ENCODE measurements around the gene DYNC1H1. TPM values are rescaled to one million over a fixed set of nuclear protein-coding genes. Genes with fewer than 3 reads are reported as not detected.
"Not testable (repeated sequence)": the region's sequence is repeated elsewhere in the genome, so short reads cannot be mapped to it uniquely, and the experiment has no call there.

Gene DYNC1H1
- total RNA-seq, 1 experiment from 2014 or later = 383 TPM

GRCh38 chr14:101958418-101959180 lies 5.8 kb upstream of the DYNC1H1 start:
- in situ Hi-C loops (cut with HindIII; ENCODE audit: low pct_unique_long_range_greater_than_20kb, low sequenced_read_pairs) = no loop called here
- no peak for DNase-seq (ENCODE audit: low read depth, low spot score)

GRCh38 chr14:101959277-101959676 lies 5.1 kb upstream of the DYNC1H1 start:
- no peak for DNase-seq (ENCODE audit: low read depth, low spot score)
- in situ Hi-C loops (cut with HindIII; ENCODE audit: low pct_unique_long_range_greater_than_20kb, low sequenced_read_pairs) = no loop called here

- DNase-seq (ENCODE audit: low read depth, low spot score) = peak; percentile 74
- in situ Hi-C loops (cut with HindIII; ENCODE audit: low pct_unique_long_range_greater_than_20kb, low sequenced_read_pairs) = no loop called here
Measured at GRCh38 chr14:101960225-101960624, 4.1 kb upstream of the DYNC1H1 start.

GRCh38 chr14:101961011-101961721 lies 3.2 kb upstream of the DYNC1H1 start:
- DNase-seq (ENCODE audit: low read depth, low spot score) = peak; percentile 89
- in situ Hi-C loops (cut with HindIII; ENCODE audit: low pct_unique_long_range_greater_than_20kb, low sequenced_read_pairs) = no loop called here

- no peak for DNase-seq (ENCODE audit: low read depth, low spot score)
- in situ Hi-C loops (cut with HindIII; ENCODE audit: low pct_unique_long_range_greater_than_20kb, low sequenced_read_pairs) = no loop called here
Measured at GRCh38 chr14:101961746-101962502, 2.4 kb upstream of the DYNC1H1 start.

GRCh38 chr14:101962503-101962874 lies 1.9 kb upstream of the DYNC1H1 start:
- in situ Hi-C loops (cut with HindIII; ENCODE audit: low pct_unique_long_range_greater_than_20kb, low sequenced_read_pairs) = no loop called here
- peak; percentile 38 for DNase-seq (ENCODE audit: low read depth, low spot score)

GRCh38 chr14:101963052-101963451 lies 1.3 kb upstream of the DYNC1H1 start:
- no peak for DNase-seq (ENCODE audit: low read depth, low spot score)
- in situ Hi-C loops (cut with HindIII; ENCODE audit: low pct_unique_long_range_greater_than_20kb, low sequenced_read_pairs) = no loop called here

GRCh38 chr14:101963656-101964296 lies 597 bp upstream of the DYNC1H1 start:
- in situ Hi-C loops (cut with HindIII; ENCODE audit: low pct_unique_long_range_greater_than_20kb, low sequenced_read_pairs) = no loop called here

GRCh38 chr14:101965181-101965544 lies 790 bp downstream of the DYNC1H1 start:
- in situ Hi-C loops (cut with HindIII; ENCODE audit: low pct_unique_long_range_greater_than_20kb, low sequenced_read_pairs) = no loop called here
- DNase-seq (ENCODE audit: low read depth, low spot score) = peak; percentile 84

More at GRCh38 chr14:101963656-101964296, 597 bp upstream of the DYNC1H1 start:
- no peak for DNase-seq (ENCODE audit: low read depth, low spot score)

- in situ Hi-C loops (cut with HindIII; ENCODE audit: low pct_unique_long_range_greater_than_20kb, low sequenced_read_pairs) = no loop called here
- DNase-seq (ENCODE audit: low read depth, low spot score) = peak; percentile 39
Measured at GRCh38 chr14:101965770-101966722, 1.7 kb downstream of the DYNC1H1 start.

- in situ Hi-C loops (cut with HindIII; ENCODE audit: low pct_unique_long_range_greater_than_20kb, low sequenced_read_pairs) = no loop called here
- no peak for DNase-seq (ENCODE audit: low read depth, low spot score)
Measured at GRCh38 chr14:101966742-101967141, 2.4 kb downstream of the DYNC1H1 start.

- DNase-seq (ENCODE audit: low read depth, low spot score) = no peak
- in situ Hi-C loops (cut with HindIII; ENCODE audit: low pct_unique_long_range_greater_than_20kb, low sequenced_read_pairs) = no loop called here
Measured at GRCh38 chr14:101968186-101968585, 3.8 kb downstream of the DYNC1H1 start.

- in situ Hi-C loops (cut with HindIII; ENCODE audit: low pct_unique_long_range_greater_than_20kb, low sequenced_read_pairs) = no loop called here
- no peak for DNase-seq (ENCODE audit: low read depth, low spot score)
Measured at GRCh38 chr14:101969481-101969880, 5.1 kb downstream of the DYNC1H1 start.

- in situ Hi-C loops (cut with HindIII; ENCODE audit: low pct_unique_long_range_greater_than_20kb, low sequenced_read_pairs) = no loop called here
- no peak for DNase-seq (ENCODE audit: low read depth, low spot score)
Measured at GRCh38 chr14:101970830-101971400, 6.5 kb downstream of the DYNC1H1 start.

GRCh38 chr14:101971458-101971857 lies 7.1 kb downstream of the DYNC1H1 start:
- in situ Hi-C loops (cut with HindIII; ENCODE audit: low pct_unique_long_range_greater_than_20kb, low sequenced_read_pairs); DNase-seq (ENCODE audit: low read depth, low spot score): not testable (repeated sequence)

- peak; percentile 98 for DNase-seq (ENCODE audit: low read depth, low spot score)
- in situ Hi-C loops (cut with HindIII; ENCODE audit: low pct_unique_long_range_greater_than_20kb, low sequenced_read_pairs) = no loop called here
Measured at GRCh38 chr14:101972126-101972866, 7.9 kb downstream of the DYNC1H1 start.

All from SK-MEL-5 (cell line).